Measurements from ENCODE around the gene EHMT2. TPM values are rescaled to one million over a fixed set of nuclear protein-coding genes. Genes with fewer than 3 reads are reported as not detected.

Gene EHMT2
- total and polyA plus RNA-seq, 2 of the 8 experiments (the other 6 are each of a cell fraction or from before 2014, with no cell fraction given) = 125 to 177 TPM

DNA sequence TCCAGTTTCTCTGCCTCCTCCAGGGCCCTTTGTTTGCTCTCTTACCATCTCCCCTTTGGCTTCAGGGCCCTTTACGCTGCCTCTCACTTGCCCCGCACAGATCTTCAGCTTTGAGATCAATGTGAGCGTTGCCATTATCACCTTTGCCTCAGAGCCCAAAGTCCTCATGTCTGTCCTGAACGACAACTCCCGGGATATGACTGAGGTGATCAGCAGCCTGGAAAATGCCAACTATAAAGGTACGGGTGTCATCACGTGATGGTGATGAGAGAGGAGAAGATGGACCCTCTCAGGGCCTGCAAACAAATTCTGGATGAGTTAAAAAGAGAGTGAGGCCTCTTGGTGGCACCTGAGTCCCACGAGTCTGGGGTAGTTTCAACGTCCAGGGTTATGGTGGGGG is 38.3 kb upstream of the EHMT2 start:
- Histone ChIP-seq H3K27me3 (replicated peaks in 1 of 4; ENCODE audit: control insufficient read depth in 3 of 4, extremely low read depth in 1 of 4, insufficient read depth in 3 of 4, low read length in 3 of 4) (no peaks in the 10 kb centered on the region), H4K5ac (ENCODE audit: insufficient read length, low read depth, low read length) (no peak overlapping the region), H3K9ac (replicated peaks in 1 of 4; ENCODE audit: extremely low read depth in 1 of 4, low read depth in 3 of 4, low read length in 3 of 4) (no peak overlapping the region), H3K23ac (ENCODE audit: insufficient read length) (no peak overlapping the region), H2BK120ac (replicated peaks; ENCODE audit: low read depth, low read length) (no peak overlapping the region), H3K27ac (ENCODE audit: low read depth, low read length) (no peak overlapping the region), H2AFZ (ENCODE audit: low read length) (no peak overlapping the region), H2AK5ac (ENCODE audit: low read depth, low read length) (no peak overlapping the region), H4K91ac (replicated peaks; ENCODE audit: insufficient read length, low read length) (no peak overlapping the region), H3K18ac (ENCODE audit: extremely low read depth, low read length) (no peak overlapping the region), H2BK15ac (ENCODE audit: low read length) (no peak overlapping the region), H3K14ac (ENCODE audit: insufficient read length) (no peak overlapping the region), H3K56ac (replicated peaks; ENCODE audit: insufficient read length, low read depth, low read length) (no peak overlapping the region), H2BK20ac (ENCODE audit: low read length) (no peak overlapping the region), H3K23me2 (ENCODE audit: low read depth, low read length) (no peaks in the 10 kb centered on the region), H3K4me1 (replicated peaks in 1 of 4; ENCODE audit: control insufficient read depth in 3 of 4, insufficient read depth in 4 of 4, low read length in 3 of 4) (0 out of 7 replicates have a peak, but pooled peaks cover 0 to 2% (median 0%) of the 10 kb centered on the region in 4 experiments), H3K4ac (replicated peaks; ENCODE audit: insufficient read length, low read depth, low read length) (no peak overlapping the region), H3K4me2 (ENCODE audit: insufficient read depth in 1 of 2, low read depth in 2 of 2, low read length in 2 of 2) (no peak overlapping the region), H3K4me3 (ENCODE audit: extremely low read depth in 1 of 4, insufficient read depth in 2 of 4, low read depth in 3 of 4, low read length in 4 of 4) (no peak overlapping the region), H3K79me2 (ENCODE audit: control insufficient read depth in 1 of 2, insufficient read depth in 2 of 2, low read length in 2 of 2) (no peaks in the 10 kb centered on the region), H3K9me3 (ENCODE audit: insufficient read depth in 2 of 2, low read depth in 1 of 2, low read length in 1 of 2) (peaks cover 4 to 7% of the 10 kb centered on the region in 2 experiments; a peak in 1 of 4 replicates), H3K36me3 (ENCODE audit: control insufficient read depth in 2 of 4, insufficient read depth in 4 of 4, low read length in 3 of 4) (no peaks in the 10 kb centered on the region), H3K79me1 (ENCODE audit: low read depth, low read length) (no peaks in the 10 kb centered on the region), H2BK12ac (ENCODE audit: low read depth, low read length) (no peak overlapping the region), H4K8ac (ENCODE audit: extremely low read depth, insufficient read depth, low read length) (no peak overlapping the region), H4K20me1 (replicated peaks in 1 of 2; ENCODE audit: control insufficient read depth in 1 of 2, insufficient read depth in 2 of 2, low read length in 2 of 2) (no peaks in the 10 kb centered on the region), H2BK5ac (ENCODE audit: low read depth, low read length) (no peak overlapping the region)
- DNase-seq (ENCODE audit: low read depth in 1 of 2, low spot score in 2 of 2) = no peak
- ChIA-PET POLR2A (ENCODE audit: partially characterized antibody) (interaction anchor here (0.9 to 1.4 kb wide), 2 partner anchors 12 to 287 kb away, joined by 3 to 5 read pairs; no protein-coding TSS in a partner anchor), CTCF (ENCODE audit: partially characterized antibody) (interaction anchor here (0.9 to 1.6 kb wide), 3 partner anchors 12 to 48 kb away, joined by 4 to 7 read pairs (median 7); no protein-coding TSS in a partner anchor)
- 86% methylated on average over 9 of the region's 9 CpGs; no CpG with 5 or more reads in 1 of the 2 experiments for WGBS, 2 experiments (ENCODE audit: extremely low coverage in 1 of 2, insufficient coverage in 1 of 2, insufficient read length in 1 of 2, insufficient replicate concordance in 2 of 2, low coverage in 1 of 2, low lambda C conversion rate in 2 of 2, missing lambda C conversion rate in 1 of 2)
- FAIRE-seq = no peak
- TF ChIP-seq, protein P1, sequence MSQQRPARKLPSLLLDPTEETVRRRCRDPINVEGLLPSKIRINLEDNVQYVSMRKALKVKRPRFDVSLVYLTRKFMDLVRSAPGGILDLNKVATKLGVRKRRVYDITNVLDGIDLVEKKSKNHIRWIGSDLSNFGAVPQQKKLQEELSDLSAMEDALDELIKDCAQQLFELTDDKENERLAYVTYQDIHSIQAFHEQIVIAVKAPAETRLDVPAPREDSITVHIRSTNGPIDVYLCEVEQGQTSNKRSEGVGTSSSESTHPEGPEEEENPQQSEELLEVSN (IDR thresholded peaks at IDR 0.05) = no peak
- TF ChIP-seq SIN3A (conservative IDR thresholded peaks at IDR 0.05 in 1 of 2, IDR thresholded peaks at IDR 0.05 in 1 of 2; ENCODE audit: low read depth in 1 of 2, low read length in 2 of 2) = no peak
- no peak for TF ChIP-seq EP300 (IDR thresholded peaks at IDR 0.05; ENCODE audit: borderline replicate concordance in 1 of 2, low read depth in 2 of 2, low read length in 2 of 2)
- no peak for TF ChIP-seq SP1 (IDR thresholded peaks at IDR 0.05; ENCODE audit: low read depth, low read length)
- no peak for TF ChIP-seq JUND (IDR thresholded peaks at IDR 0.05; ENCODE audit: low read length)
- no peak for TF ChIP-seq PHF8 (conservative IDR thresholded peaks at IDR 0.05; ENCODE audit: low read depth, low read length)
- TF ChIP-seq SP2 (IDR thresholded peaks at IDR 0.05; ENCODE audit: low read length) = no peak
- no peak for TF ChIP-seq GABPA (IDR thresholded peaks at IDR 0.05; ENCODE audit: borderline replicate concordance, insufficient read depth, low read length)
- TF ChIP-seq CBX5 (IDR thresholded peaks at IDR 0.05; ENCODE audit: low read depth, low read length) = no peak
- no peak for TF ChIP-seq TAF1 (IDR thresholded peaks at IDR 0.05; ENCODE audit: low read depth, low read length)

All from H1 (cell line).